Melanocyte of skin (primary cell): ENCODE measurements around the gene RAP2C. TPM values are rescaled to one million over a fixed set of nuclear protein-coding genes. Genes with fewer than 3 reads are reported as not detected.

Experiments used
- total RNA-seq, 2 donors: library from RNA; depleted of rRNA; stranded (reverse); fragments of >200 nt; gene quantifications; 2 replicates each; pipeline ENCODE4 v1.2.3, GENCODE V29; 2012

RAP2C gene
- 10 to 100 TPM in 1 of 2 donors, 1 to 10 TPM in 1; 9.6 to 17.3 TPM for total RNA-seq

GRCh38 chrX:132219343-132219768, at the start of gene RAP2C:
RAP2C (minus strand) TSS chrX:132219447; CDS start chrX:132217268, 2,179 bp downstream.

Other genes starting within 250 kb of the RAP2C start
- gene STK26, start 196.1 kb downstream of the RAP2C start, total RNA-seq, result 10 to 100 TPM in 1 of 2 donors, 1 to 10 TPM in 1; 7.6 to 22.3 TPM
- gene FRMD7, start 91.4 kb downstream of the RAP2C start, total RNA-seq, result under 1 TPM in 1 of 2 donors, not detected in 1; under 0.01 TPM